ENCODE results near the gene MFGE8. TPM values are rescaled to one million over a fixed set of nuclear protein-coding genes. Genes with fewer than 3 reads are reported as not detected.

The MFGE8 gene
- total RNA-seq, 1 experiment from 2014 or later = 45.1 TPM

DNA sequence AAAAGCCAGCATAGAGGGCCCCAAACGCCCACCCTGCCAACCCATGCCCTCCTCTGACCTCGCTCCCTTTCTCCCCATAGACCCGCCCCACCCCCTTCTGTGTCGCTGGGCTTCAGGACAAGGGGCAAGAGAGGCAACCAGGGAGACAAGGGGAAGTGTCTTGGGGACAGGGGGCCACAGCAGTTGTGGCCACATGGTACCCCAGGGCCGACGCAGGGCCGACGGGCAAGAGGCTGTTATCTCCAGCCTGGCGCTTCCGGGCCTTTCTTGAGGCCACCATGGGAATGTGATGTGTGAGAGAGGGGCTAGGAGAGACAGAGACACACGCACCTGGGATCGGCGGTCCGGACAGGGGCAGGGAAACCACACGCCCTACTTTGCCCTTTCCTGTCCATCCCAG, 14.4 kb downstream of the MFGE8 start:
- DNase-seq (ENCODE audit: low read depth) = no peak

DNA sequence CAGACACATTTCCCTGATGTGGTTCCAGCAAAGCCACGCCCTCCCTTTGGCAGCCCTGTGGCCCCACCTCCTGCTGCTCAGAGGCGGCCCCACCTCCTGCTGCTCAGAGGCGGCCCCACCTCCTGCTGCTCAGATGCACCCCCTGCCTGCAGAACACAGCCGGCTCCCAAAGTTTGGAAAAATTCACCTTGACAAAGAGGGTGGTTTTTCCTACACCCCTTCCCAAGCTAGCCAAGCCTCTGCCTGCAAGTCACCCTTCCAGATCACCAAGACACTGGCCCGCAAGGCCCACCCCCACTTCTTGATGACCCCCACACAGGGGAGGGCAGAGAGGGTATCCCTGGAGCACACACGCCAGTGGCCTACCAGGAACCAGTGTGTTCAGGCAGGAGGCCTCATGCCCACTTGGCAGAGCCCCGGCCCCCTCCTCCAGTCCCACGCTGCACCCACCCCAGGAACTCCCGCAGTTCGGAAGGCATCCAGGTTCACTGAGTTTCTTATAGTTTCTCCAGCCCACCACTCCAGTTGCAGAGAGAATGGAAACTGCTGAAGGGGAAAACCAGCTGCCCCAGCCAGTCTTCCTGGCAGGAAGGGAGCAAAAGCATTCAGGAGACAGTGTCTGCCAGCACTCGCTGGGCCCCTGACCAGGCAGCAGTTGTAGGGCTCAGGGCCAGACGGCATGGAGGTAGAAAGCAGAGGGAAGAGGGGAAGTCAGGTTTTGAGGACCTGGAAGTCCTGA, 15.6 kb downstream of the MFGE8 start:
- peak; percentile 88 for DNase-seq (ENCODE audit: low read depth)

DNA sequence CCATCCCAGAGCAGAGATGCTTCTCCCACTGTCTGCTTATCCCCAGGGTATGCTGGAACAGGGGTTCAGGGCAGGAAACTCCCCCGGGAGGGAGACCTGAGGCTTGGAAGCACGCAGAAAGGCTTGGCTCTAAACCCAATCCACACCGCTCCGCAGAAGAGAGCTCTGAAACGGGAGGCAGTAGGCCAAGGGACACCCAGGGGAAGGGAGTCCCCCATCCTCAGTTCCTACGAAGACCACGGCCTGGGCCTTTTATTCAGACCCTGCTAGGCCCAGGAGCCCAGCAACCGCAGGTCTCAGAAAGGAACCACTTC, 16.1 kb downstream of the MFGE8 start:
- no peak for DNase-seq (ENCODE audit: low read depth)

DNA sequence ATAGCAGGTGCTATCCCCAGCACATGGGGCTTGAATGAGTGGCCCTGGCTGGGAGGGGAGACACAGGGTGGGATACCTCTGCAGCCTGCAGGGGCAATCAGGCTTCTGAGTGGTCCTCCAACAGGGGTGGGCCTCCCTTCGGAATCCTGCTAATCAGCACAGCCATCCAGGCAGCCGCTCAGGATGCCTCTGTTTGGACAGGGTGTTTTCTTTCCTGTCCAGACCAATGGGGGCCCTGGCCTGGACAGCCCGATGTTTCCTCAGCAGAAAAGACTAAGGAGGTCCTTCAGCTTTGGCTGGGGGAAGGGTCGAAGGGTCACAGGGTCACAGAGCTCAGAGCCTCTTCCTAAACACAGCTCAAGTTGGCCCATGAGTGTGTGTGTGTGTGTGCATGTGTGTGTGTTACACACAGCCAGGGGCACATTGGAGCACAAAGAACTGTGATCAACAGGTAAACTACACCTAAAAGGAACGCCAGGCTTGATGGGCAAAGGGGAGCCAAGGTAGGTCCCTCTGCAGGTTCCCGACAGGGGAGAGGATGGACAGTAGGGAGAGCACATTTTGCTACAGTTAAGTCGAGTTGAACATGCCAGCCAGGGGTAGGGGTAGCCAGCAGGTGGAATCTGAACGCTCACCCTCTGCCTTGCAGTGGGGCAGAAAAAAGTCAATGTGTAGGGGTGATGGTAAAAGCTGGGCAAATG, 16.7 kb downstream of the MFGE8 start:
- DNase-seq (ENCODE audit: low read depth) = no peak

DNA sequence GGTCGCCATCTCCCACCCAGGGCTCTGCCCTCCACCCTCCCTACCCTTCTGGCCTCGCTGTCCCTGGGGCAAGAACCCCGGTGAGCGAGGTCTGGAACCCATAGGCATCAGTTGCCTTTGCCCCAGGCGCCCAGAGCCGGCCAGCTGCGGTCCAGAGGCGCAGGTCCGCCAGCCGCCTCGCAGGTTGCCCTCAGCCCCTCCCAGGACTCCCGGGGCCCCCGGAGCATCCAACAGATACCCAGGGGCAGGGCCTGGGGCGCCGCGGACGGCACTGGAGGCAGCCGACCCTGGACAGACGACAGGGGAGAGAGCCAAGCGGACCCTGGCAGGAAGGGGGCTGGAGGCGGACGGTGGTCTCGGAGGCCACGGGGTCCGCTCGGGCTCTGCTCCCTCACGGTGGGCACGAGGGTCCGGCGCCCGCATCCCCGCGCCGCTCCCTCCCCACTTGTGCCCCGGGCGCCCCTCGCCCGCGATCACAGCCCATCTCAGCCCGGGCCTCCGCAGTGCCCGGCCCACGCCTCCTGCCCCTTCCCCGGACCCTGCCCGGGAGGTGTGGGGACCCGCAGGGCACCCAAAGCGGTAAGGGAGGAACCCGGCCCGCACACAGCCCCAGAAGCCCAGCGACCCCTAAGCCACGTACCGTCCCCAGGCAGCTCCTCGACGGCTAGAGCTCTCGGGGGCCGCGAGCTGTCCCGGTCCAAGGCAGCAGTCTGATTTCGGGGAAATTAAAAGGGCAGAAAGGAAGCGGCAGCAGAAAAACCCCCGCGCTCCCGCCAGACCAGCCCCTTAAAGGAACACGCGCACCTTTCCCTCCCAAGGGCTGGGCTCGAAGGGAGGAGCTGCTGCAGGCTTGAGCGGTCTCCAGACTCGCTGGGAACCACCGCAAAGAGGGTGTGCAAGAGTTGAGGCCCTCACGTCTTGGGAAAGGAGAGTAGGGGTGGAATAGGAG, 18.1 kb downstream of the MFGE8 start, which contains the start of gene HAPLN3:
HAPLN3 (minus strand) TSS at position 726 of the 949 bp plus-strand sequence. CDS start 8,246 bp downstream, outside the sequence.
- peak; percentile 68 for DNase-seq (ENCODE audit: low read depth)

DNA sequence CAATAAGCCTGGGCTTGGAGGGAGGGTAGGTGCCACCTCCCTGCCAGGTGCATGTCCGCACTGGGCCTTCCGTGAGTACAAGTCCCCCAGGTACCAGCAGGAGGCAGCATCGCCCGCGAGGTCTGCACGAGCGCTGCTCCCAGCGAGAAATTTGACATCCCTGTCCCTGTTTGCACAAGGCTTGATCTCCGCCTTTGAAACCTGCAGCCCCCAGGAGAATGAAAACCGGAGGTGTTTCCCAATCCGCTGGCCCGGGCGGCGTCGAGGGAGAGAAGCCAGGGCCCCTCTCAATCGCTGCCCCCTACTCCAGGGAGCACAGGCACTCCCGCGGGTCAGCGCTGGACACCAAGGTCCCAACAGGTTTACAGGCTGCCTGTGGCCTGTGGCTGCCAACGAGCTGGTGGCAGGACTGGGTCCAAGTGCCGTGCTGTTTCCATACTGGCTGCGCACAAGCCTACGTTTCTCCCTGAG, 18.8 kb downstream of the MFGE8 start:
- no peak for DNase-seq (ENCODE audit: low read depth)

DNA sequence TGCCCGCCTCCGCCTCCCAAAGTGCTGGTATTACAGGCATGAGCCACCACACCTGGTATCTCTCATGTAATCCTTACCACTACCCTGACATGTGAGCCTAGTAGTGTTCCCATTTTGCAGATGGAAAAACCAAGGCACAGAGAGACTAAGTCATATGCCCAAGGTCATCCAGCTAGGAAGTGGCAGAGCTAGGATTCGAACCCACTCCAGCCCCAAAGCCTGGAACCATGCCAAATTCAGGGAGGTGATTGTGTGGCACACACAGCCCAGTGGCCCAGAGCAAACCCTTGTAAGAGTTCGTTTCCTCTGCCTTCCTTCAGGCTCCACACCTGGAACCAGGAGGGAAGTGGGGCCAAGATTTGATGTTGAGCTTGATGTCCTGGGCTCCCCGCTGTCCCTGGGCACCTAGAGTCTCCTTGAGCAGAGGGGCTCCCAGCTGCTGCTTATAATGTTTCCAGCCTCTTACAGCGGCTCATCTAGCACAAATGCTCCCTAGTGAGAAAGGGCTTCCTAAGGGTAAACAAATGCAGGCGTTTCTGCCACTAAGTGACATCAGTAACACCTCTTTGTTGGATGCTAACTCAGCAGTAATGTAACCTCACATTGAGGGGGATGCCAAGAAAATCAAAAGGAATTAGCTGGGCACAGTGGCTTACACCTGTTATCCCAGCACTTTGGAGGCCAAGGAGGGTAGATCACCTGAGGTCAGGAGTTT, 21.5 kb downstream of the MFGE8 start:
- DNase-seq (ENCODE audit: low read depth) = no peak

DNA sequence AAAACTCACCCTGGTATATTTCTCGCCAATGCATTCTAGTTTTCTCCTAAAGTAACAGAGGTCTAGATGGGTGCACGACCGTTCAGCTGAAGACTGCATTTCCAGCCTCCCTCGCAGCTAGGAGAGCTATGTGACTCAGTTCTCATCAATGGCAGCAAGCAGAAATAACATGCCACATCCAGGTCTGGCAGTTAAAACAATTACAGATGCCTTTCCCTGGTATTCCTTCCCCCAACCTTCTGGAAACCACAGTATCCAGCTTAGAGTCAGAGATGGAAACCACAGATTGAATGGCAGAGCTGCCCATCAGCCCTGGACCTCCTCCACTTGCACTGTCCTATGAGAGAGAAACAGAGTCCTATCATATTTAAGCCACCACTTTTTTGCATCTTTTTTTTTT, 22.7 kb downstream of the MFGE8 start:
- DNase-seq (ENCODE audit: low read depth) = peak; percentile 84

DNA sequence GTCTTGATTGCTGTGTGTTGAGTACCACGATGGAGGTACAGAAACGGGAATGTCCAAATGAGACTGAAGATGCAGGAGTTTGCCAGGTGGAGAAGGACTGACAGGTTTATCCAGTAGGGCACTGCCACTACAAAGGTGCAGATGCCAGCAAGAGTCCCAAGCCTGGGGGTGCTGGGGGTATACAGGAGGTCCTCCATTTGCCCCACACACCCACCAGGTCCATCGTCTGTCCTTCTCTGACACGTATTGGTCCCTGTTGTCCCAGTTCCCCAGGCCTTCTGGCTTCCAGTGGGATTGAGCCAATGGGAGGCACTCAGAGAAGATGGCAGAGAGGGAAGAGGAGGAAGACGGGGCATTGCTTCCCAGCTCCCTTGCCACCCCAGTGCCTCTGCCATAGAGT, 24.5 kb downstream of the MFGE8 start:
- DNase-seq (ENCODE audit: low read depth) = no peak

DNA sequence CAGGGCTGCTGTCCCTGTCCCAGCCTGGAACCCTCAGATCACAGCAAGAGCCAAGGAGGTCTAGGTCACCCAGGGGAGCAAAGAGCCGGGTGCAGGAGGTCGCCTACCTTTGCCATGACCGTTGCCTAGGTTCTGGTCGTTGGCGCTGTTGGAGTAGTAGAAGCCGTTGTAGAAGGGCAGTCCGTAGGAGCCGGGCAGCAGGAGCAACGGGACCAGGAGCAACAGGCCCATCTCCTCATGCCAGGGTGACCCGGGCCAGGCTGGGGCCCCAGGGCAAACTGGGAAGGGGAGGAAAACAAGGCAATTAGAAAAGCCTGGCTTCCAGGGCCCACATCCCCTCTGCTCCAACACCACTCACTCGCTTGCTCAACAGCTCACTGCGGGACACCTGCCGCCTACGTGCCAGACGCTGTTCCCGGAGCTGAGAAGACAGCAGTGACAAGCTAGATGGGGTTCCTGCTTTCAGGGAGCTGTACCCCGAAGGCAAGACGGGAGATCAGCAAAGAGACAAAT, 26.1 kb downstream of the MFGE8 start:
- DNase-seq (ENCODE audit: low read depth) = no peak

DNA sequence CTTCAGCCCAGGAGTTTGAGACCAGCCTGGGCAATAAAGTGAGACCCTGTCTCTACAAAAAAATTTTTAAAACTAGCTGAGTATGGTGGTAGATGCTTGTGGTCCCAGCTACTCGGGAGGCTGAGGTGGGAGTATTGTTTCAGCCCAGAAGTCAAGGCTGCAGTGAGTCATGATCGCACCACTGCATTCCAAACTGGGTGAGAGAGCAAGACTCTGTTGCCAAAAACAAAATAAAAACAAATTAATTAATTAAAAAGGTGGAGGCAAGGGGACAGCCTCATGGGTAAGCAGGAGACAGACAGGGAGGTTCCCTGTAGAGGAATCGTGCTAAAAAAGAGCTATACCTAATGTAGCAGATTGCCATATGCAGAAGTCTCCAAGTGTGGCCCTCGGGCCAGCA, 30.4 kb downstream of the MFGE8 start:
- peak; percentile 72 for DNase-seq (ENCODE audit: low read depth)

DNA sequence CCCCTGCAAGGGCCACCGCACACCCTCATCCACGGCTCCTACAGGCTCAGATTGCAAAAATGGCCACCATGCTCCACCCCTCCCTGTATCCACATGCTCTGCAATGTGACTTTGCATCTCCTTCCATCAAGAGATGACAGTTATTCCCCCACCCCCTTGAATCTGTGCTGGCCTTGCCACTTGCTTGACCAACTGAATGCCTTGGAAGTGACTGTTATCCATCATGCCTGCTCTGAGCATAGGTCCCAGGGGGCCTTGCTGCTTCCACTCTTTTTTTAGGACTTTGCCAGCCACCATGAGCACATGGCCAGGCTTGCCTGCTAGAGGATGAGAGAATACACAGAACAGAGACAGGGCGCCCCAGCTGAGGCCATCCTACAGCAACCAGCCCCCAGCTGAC, 31.4 kb downstream of the MFGE8 start:
- no peak for DNase-seq (ENCODE audit: low read depth)

DNA sequence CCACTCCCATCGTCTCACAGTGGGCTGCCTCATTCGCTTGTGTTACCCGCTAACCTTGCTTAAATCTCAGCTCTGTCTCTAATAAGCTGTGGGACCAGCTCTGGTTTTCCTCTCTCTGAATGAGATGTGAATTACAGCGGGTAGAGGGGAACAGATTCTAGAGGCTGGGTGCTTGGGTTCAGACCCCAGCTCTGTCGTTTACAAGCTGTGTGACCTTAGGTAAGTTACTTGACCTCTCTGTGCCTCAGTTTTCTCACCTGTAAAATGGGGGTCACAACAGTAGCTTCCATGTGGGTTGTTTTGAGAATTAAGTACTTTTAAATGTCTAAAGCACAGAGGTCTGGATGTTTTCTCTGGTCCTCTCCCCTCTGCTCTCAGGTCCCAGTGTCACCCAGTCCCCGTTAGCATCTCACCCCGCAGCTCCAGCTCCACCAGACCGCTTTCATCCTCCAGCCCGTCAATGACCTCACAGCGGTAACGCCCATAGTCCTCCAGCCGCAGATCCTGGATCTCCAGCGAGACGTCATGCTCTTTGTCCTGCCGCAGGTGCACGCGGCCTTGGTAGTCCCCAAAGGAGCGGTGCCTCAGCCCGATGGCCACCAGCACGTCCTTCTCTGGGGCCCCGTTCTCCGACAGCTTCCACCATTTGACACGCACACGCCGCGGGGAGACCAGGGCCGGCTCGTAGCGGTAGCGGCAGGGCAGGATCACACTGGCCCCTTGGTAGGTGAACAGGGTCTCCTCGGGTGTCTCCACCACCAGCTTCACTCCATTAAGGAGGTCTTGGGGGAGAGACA, 32.0 kb downstream of the MFGE8 start:
- DNase-seq (ENCODE audit: low read depth) = no peak

DNA sequence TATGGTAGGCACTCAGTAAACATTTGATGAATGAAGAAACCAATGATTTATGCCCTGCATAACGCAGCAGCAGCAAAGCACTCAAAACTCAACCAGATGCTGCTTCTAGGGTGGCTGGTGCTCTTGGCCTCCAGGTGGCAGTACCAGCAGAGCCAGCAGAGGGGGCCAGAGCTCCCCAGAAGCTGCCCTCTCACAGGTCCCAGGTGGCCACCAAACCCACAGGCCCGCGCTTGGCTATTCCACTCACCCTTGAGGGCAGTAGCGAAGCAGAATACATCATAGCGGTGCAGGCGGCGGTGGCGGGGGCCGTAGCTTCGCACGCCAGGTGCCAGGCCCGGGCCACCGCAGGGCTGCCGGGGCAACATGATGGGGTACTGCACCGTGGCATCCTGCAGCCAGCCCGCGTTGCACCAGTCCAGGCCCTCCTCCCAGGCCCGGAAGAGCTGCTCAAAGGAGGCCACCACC, 34.4 kb downstream of the MFGE8 start:
- DNase-seq (ENCODE audit: low read depth) = peak; percentile 44

DNA sequence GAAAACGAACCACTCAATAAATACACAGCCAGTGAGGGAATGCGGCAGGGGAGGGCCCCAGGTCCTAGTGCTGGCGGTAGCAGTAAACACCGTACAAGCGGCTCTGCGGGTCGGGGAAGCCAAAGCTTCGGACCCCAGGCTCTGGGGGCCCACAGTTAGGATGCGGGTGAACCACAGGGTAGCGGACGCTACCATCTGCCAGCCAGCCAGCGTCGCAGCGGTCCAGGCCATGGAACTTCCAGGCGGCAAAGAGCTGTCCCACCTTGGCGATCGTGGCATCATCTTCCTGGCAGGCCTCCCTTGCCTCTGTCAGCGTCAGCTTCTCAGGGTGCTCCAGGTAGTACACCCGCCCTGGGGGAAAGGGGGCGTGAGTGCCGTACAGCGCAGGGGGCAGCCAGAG, 35.3 kb downstream of the MFGE8 start:
- DNase-seq (ENCODE audit: low read depth) = no peak

DNA sequence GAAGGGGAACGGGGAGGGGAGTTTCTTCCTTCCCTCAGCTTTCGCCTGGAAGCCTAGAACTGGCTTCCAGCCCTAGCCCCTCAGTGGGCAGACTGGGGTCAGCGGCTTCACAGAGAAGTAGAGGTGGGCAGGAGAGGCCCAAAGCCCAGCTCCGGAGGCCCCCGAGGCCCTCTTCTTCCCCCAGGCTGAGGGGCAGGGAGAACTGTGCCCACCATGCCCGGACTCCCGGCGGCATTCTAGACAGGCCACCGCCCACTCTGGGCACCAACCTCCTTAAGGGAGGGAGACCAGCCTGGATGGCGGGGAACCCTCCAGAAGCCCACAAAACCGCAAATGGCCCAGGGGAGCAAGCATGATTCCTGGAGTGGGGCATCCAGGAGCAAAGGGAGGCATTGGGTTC, 35.8 kb downstream of the MFGE8 start:
- DNase-seq (ENCODE audit: low read depth) = no peak

DNA sequence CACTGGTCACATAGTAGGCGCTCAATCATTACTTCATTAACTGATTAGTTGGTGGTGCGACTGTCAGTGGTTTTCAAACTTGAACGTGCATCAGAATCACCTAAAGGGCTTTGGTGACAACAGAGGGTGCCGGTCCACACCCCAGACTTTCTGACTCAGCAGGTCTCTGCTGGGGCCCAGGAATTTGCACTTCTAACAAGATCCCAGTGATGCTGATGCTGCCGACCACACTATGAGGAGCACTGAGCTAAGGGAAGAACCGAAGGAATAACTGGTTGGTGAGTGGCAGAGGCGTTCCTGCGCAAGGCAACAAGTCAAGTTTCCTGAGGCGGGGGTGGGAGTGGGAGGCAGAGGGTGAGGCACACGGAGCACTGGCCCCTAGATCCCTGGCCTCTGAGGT, 36.6 kb downstream of the MFGE8 start:
- DNase-seq (ENCODE audit: low read depth) = no peak

DNA sequence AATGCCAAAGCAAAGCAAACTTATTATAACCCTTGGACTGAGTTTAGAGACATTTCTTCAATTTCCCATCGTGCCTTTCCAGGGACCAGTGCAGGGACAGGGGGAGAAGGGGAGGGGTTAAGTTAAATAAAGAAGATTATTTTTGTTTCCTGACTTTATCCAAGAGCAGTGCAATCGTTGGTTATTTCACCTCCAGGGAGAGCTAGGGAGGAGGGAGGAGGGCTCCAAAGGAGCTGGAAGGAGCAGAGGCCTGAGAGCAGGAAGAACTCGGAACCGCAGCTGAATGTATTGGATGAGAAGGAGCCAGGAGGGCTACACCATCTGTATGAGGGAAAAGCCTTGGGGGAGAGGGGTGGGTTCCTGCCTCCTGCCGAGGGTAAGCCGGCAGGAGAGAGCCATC, 38.5 kb downstream of the MFGE8 start:
- no peak for DNase-seq (ENCODE audit: low read depth)

DNA sequence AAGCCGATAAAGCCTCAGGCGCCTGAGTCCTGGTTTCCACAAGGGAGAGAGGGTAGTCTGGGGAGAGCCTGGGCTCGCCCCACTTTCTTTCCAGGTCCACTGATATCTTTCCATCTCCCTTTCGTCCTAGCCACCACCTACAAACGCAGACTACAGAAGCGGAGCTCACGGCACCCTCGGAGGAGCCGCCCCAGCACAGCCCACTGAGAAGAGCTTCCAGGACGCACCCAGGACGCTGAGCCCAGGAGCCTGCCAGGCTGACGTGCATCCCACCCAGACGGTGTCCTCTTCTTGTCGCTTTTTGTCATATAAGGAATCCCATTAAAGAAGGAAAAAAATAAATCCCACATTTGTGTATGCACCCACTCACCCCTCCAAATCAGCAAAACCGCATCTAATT, 38.9 kb downstream of the MFGE8 start:
- DNase-seq (ENCODE audit: low read depth) = no peak

DNA sequence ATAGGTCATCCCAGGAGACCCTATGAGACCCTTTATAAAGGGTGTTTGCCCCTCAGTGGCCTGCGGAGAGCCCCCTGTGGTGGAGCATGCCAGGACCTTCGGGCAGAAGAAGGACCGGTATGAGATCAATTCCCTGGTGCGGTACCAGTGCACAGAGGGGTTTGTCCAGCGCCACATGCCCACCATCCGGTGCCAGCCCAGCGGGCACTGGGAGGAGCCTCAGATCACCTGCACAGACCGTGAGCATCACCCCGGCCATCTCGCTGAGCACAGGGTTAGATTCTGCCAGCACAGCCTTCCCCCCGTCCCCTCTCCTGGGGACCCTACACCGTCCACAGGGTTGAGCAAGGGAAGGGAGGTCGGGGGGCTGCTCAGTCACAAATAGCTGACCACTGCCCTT, 39.4 kb downstream of the MFGE8 start:
- no peak for DNase-seq (ENCODE audit: low read depth)

DNA sequence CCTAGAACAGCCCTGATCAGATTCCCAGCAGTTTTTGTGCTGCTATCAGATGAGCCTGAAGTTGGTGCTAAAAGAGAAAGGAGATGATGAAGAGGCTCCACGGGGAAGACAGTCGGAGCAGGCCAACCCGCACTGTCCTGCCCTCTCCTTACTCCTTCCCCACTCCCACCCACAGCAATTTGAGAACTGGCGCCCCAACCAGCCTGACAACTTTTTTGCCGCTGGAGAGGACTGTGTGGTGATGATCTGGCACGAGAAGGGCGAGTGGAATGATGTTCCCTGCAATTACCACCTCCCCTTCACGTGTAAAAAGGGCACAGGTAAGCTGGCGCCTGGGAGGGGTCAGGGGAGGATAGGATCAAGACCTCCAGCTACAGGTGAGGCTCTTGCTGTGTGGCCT, 40.5 kb downstream of the MFGE8 start:
- DNase-seq (ENCODE audit: low read depth) = no peak

All from RPMI7951 (cell line).